BLaER1 treated with 17β-estradiol and CSF1 and Interleukin-3, amounts not matched to agents 10 nM and 100 nM (cell line): ENCODE results near the gene BACH2.

Experiments
- H3K27ac ChIP-seq, 11 experiments: shearing (Covaris generic); formaldehyde crosslinking; 2 replicates each; pipeline ENCODE4 v1.8.1; 2022
- H3K27me3 ChIP-seq, 11 experiments: shearing (Covaris generic); formaldehyde crosslinking; 2 replicates each; pipeline ENCODE4 v1.8.1; 2022
- H3K36me3 ChIP-seq, 11 experiments: shearing (Covaris generic); formaldehyde crosslinking; 2 replicates each; pipeline ENCODE4 v1.8.1; 2022
- H3K4me1 ChIP-seq, 10 experiments: shearing (Covaris generic); formaldehyde crosslinking; 2 replicates each; pipeline ENCODE4 v1.8.1; 2022
- H3K4me2 ChIP-seq, 11 experiments: shearing (Covaris generic); formaldehyde crosslinking; 2 replicates each; pipeline ENCODE4 v1.8.1; 2022
- H3K4me3 ChIP-seq, 10 experiments: shearing (Covaris generic); formaldehyde crosslinking; 2 replicates each; pipeline ENCODE4 v1.8.1; 2022
- H3K9ac ChIP-seq, 11 experiments: shearing (Covaris generic); formaldehyde crosslinking; 2 replicates each; pipeline ENCODE4 v1.8.1; 2022
- H3K9me3 ChIP-seq, 11 experiments: shearing (Covaris generic); formaldehyde crosslinking; replicated peaks in 1 of 11; 2 replicates each; pipeline ENCODE4 v1.8.1; 2022
- H4K20me1 ChIP-seq, 11 experiments: shearing (Covaris generic); formaldehyde crosslinking; 2 replicates each; pipeline ENCODE4 v1.8.1; 2022
- Cebpa-rat ChIP-seq, 11 experiments: shearing (Covaris generic); IDR thresholded peaks; 2 replicates each; pipeline ENCODE4 v1.8.1; 2022

Gene BACH2

DNA sequence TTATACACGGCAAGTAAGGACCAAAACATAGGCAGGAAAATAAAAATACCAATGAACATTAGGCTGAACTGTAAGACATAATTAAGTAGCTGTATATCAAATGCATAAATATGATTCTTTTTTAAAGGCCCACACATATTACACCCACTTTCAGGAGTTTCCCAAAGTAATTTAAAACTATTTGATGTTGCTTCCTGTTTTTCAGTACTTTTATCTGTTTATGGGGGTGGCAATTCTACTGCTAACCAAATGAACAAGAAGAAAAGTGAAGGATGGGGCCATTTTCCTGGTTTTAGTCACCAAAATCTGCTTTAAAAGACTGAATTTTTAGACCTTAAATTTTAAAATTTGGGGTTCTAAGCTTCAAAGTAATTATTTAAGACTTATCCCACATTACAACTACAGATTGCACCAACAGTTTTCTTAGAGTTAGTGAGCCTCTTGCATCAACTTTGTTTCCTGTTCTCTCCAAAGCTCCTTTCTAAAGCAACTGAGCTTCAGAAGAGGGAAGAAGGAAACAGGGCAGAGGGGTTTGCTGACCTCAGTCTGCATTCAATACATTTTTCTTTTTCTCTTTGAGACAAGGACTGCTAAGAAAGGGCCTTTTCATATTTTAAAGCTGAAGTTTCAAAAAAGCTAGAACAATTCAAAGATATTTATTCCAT is 191.0 kb downstream of the BACH2 start:
- peaks cover 0 to 72% (median 32%) of the 10 kb centered on the region in 10 experiments; a peak in 13 of 20 replicates for H3K4me1 ChIP-seq
- H3K9me3 ChIP-seq: no peaks in the 10 kb centered on the region; a peak in 1 of 22 replicates
- no peaks in the 10 kb centered on the region for H3K27me3 ChIP-seq
- H3K27ac ChIP-seq: peak overlapping the region in 7 of 11 experiments; percentile 25 to 71 (median 56); a peak in 13 of 22 replicates
- peak overlapping the region in 3 of 11 experiments; percentile 3 to 40 (median 37); a peak in 2 of 22 replicates for H3K9ac ChIP-seq
- H4K20me1 ChIP-seq: peaks cover 0 to 16% (median 0%) of the 10 kb centered on the region in 11 experiments; a peak in 2 of 22 replicates
- peaks cover 0 to 23% (median 0%) of the 10 kb centered on the region in 11 experiments; a peak in 4 of 22 replicates for H3K36me3 ChIP-seq
- no peak overlapping the region for H3K4me3 ChIP-seq
- TF ChIP-seq Cebpa-rat (IDR thresholded peaks at IDR 0.05): no peak
- peak overlapping the region in 7 of 11 experiments; percentile 34 to 64 (median 56); a peak in 14 of 22 replicates for H3K4me2 ChIP-seq

DNA sequence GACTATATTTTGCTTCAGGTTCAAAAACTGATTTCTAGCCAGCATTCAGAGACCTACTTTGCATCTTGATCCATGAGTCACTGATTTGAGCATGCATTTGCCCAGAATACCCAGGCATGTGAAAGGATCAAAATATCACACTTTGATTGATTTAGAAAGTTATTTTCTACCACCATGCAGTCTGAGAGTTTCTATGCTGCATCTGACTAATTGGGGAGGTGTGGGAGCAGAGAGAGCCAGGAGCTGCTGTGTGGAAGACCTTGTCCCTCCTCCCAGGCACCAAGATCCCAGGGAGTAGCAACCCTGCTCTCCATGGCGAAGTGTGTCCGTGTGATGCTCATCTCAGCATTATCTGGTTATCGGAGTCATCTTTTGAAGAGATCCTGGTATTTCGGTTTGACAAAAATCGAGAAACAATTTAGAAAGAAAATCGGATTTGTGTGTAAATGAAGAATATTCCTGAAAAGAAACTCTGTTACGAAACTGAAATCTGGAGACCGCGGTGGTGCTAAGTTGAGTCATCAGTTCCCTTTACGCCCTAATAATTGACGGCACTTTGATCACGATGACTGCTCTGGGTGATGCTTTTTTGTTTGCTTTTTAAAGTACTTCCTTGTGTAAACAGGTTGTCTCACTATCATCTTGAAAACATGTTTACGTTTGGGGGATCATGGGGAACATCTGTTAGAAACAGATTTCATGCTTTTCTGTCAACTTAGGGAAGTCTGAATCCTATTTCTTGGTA is 193.4 kb downstream of the BACH2 start:
- Histone ChIP-seq H3K4me3 (no peak overlapping the region), H3K9ac (no peak overlapping the region), H3K4me2 (no peak overlapping the region), H3K27me3 (no peaks in the 10 kb centered on the region), H3K9me3 (no peaks in the 10 kb centered on the region; a peak in 1 of 22 replicates), H3K4me1 (peaks cover 0 to 75% (median 33%) of the 10 kb centered on the region in 10 experiments; a peak in 15 of 20 replicates), H3K27ac (peak overlapping the region in 2 of 11 experiments; percentile 23 to 65; a peak in 3 of 22 replicates), H3K36me3 (peaks cover 0 to 23% (median 0%) of the 10 kb centered on the region in 11 experiments; a peak in 4 of 22 replicates), H4K20me1 (peaks cover 0 to 15% (median 0%) of the 10 kb centered on the region in 11 experiments; a peak in 2 of 22 replicates)
- TF ChIP-seq Cebpa-rat (IDR thresholded peaks at IDR 0.05): no peak

DNA sequence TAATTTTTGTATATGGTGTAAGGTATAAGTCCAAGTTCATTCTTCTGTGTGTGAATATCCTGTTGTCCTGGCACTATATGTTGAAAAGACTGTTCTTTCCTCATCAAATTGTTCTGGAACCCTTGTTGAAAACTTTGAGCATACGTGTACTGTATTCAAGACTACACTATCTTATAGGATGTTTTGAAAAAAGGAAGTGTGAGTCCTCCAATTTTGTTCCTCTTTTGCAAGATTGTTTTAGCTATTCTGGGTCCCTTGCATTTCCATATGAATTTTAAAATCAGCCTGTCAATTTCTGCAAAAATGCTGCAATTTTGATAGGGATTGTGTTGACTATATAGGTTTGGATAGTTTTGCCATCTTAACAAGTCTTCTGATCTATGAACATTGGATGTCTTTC is 195.2 kb downstream of the BACH2 start:
- no peak overlapping the region for H3K4me3 ChIP-seq
- TF ChIP-seq Cebpa-rat (IDR thresholded peaks at IDR 0.05): no peak
- H3K27ac ChIP-seq: peak overlapping the region in 2 of 11 experiments; percentile 5 to 27; a peak in 3 of 22 replicates
- H3K9me3 ChIP-seq: no peaks in the 10 kb centered on the region; a peak in 1 of 22 replicates
- H3K27me3 ChIP-seq: no peaks in the 10 kb centered on the region
- H3K4me1 ChIP-seq: peaks cover 0 to 75% (median 33%) of the 10 kb centered on the region in 10 experiments; a peak in 16 of 20 replicates
- peaks cover 0 to 23% (median 0%) of the 10 kb centered on the region in 11 experiments; a peak in 4 of 22 replicates for H3K36me3 ChIP-seq
- peaks cover 0 to 25% (median 0%) of the 10 kb centered on the region in 11 experiments; a peak in 2 of 22 replicates for H4K20me1 ChIP-seq
- H3K4me2 ChIP-seq: no peak overlapping the region
- no peak overlapping the region for H3K9ac ChIP-seq

DNA sequence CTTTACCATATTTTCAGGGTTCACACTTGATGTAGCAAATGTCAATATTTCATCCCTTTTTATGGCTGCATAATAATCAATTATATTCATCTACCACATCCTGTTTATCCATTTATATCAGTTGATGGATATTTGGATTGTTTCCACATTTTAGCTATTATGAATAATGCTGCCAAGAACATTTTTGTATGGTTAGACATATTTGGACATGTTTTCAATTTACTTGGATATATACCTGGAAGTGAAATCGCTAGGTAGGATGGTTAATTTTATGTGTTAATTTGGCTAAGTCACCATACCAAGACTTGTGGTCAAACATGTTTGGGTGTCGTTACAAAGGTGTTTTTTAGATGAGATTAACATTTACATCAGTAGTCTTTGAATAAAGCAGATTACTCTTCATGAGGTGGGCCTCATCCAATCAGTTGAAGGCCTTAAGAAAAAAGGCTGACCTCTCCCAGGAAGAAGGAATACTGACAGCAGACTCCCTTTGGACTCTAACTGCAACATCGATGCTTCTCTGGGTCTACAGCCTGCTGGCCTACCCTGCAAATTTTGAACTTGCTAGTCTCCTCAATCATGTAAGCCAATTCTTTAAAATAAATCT is 196.5 kb downstream of the BACH2 start:
- Histone ChIP-seq H3K4me2 (no peak overlapping the region), H3K4me1 (peaks cover 0 to 70% (median 25%) of the 10 kb centered on the region in 10 experiments; a peak in 16 of 20 replicates), H3K9me3 (no peaks in the 10 kb centered on the region; a peak in 1 of 22 replicates), H3K9ac (no peak overlapping the region), H3K4me3 (no peak overlapping the region), H3K27ac (peak overlapping the region in 1 of 11 experiments; percentile 84; a peak in 1 of 22 replicates), H4K20me1 (peaks cover 0 to 33% (median 0%) of the 10 kb centered on the region in 11 experiments; a peak in 2 of 22 replicates), H3K36me3 (peaks cover 0 to 22% (median 0%) of the 10 kb centered on the region in 11 experiments; a peak in 4 of 22 replicates), H3K27me3 (no peaks in the 10 kb centered on the region)
- no peak for TF ChIP-seq Cebpa-rat (IDR thresholded peaks at IDR 0.05)

DNA sequence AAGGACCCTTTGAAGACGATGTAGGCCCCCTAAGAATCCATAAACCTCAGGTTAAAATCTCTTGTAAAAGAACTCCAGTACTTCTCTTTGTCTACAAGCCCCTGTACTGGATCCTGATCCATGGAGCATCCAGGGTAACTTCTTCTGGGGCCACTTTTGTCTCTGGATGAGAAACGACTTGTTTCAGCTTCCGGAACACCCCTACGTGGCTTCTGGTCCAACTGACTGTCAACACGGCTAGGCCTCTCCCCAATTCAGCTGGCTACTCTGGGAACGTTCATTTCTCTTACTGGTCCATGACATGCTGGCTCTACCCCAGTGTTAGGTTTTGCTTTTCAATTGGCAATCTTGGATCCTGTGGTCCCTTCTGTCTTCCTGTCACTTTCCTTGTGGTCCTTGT is 198.0 kb downstream of the BACH2 start:
- Histone ChIP-seq H3K27me3 (no peaks in the 10 kb centered on the region), H3K4me1 (peaks cover 0 to 55% (median 24%) of the 10 kb centered on the region in 10 experiments; a peak in 15 of 20 replicates), H3K27ac (peak overlapping the region in 9 of 11 experiments; percentile 50 to 84 (median 72); a peak in 18 of 22 replicates), H3K4me2 (peak overlapping the region in 8 of 11 experiments; percentile 11 to 64 (median 44); a peak in 12 of 22 replicates), H3K9ac (peak overlapping the region in 7 of 11 experiments; percentile 30 to 66 (median 45); a peak in 12 of 22 replicates), H3K4me3 (no peak overlapping the region), H4K20me1 (peaks cover 0 to 39% (median 0%) of the 10 kb centered on the region in 11 experiments; a peak in 2 of 22 replicates), H3K36me3 (peaks cover 0 to 7% (median 0%) of the 10 kb centered on the region in 11 experiments; a peak in 1 of 22 replicates), H3K9me3 (no peaks in the 10 kb centered on the region; a peak in 1 of 22 replicates)
- TF ChIP-seq Cebpa-rat (IDR thresholded peaks at IDR 0.05): no peak

DNA sequence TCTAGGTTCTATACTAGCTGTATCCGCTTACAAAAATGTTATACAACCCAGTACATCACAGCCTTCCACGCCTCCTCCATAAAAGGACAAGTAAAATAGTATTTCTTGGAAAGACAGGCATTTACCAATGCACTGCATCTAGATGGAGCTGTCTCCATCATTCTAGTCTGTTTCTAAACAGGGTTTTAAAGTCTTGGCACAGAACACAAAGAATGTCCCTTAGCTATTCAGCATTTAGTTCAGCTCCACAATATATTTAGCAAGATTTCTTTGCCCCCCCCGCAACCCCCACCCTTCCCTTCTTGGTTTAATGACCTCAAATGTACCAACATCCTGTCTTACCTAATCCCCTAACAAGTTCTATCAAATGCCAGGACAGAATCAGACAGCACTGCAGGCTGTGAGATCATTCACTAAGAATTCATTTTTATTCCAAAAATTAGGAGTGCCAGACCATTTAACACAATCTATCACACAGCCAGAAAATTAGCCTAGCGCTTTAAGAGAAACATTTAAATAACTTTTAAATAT is 198.6 kb downstream of the BACH2 start:
- peak overlapping the region in 9 of 11 experiments; percentile 50 to 84 (median 72); a peak in 17 of 22 replicates for H3K27ac ChIP-seq
- peaks cover 0 to 50% (median 24%) of the 10 kb centered on the region in 10 experiments; a peak in 15 of 20 replicates for H3K4me1 ChIP-seq
- H3K4me2 ChIP-seq: peak overlapping the region in 8 of 11 experiments; percentile 11 to 64 (median 44); a peak in 12 of 22 replicates

DNA sequence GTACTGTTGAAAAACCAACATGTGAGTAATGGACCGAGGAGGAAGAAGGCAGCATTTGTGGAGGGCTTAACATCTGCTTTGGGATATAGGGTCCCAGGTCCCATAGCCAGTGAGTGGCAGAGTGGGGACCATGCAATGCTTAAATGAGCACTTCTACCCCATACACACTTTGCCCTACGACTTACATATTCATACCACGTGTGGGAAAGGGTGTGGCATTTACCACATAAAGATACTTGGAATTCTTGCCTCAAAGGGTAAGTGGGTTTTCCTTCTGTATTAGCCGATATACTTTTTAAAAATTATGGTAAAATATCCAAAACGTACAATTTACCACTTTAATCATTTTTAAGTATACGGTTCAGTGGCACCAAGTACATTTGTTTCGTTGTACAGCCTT is 199.3 kb downstream of the BACH2 start:
- no peaks in the 10 kb centered on the region; a peak in 1 of 22 replicates for H3K9me3 ChIP-seq
- H3K9ac ChIP-seq: peak overlapping the region in 3 of 11 experiments; percentile 23 to 59 (median 54); a peak in 4 of 22 replicates
- peaks cover 0 to 42% (median 0%) of the 10 kb centered on the region in 11 experiments; a peak in 2 of 22 replicates for H4K20me1 ChIP-seq
- peaks cover 0 to 47% (median 24%) of the 10 kb centered on the region in 10 experiments; a peak in 15 of 20 replicates for H3K4me1 ChIP-seq
- H3K27me3 ChIP-seq: no peaks in the 10 kb centered on the region
- H3K36me3 ChIP-seq: no peaks in the 10 kb centered on the region
- H3K4me3 ChIP-seq: no peak overlapping the region
- H3K27ac ChIP-seq: peak overlapping the region in 9 of 11 experiments; percentile 37 to 84 (median 68); a peak in 16 of 22 replicates
- peak overlapping the region in 6 of 11 experiments; percentile 31 to 64 (median 50); a peak in 12 of 22 replicates for H3K4me2 ChIP-seq
- no peak for TF ChIP-seq Cebpa-rat (IDR thresholded peaks at IDR 0.05)

More for the DNA sequence above, 198.6 kb downstream of the BACH2 start:
- H3K4me3 ChIP-seq: no peak overlapping the region
- H3K9me3 ChIP-seq: no peaks in the 10 kb centered on the region; a peak in 1 of 22 replicates
- TF ChIP-seq Cebpa-rat (IDR thresholded peaks at IDR 0.05): no peak
- 0 out of 22 replicates have a peak, but pooled peaks cover 0 to 2% (median 0%) of the 10 kb centered on the region in 11 experiments for H3K36me3 ChIP-seq
- no peaks in the 10 kb centered on the region for H3K27me3 ChIP-seq
- H4K20me1 ChIP-seq: peaks cover 0 to 42% (median 0%) of the 10 kb centered on the region in 11 experiments; a peak in 2 of 22 replicates
- H3K9ac ChIP-seq: peak overlapping the region in 7 of 11 experiments; percentile 30 to 66 (median 45); a peak in 12 of 22 replicates
